Fibroblast of upper back skin (primary cell): ENCODE results near the gene INPP4B.

Experiments
- DNase-seq: peaks from one replicate; pipeline ENCODE4 v3.0.0-alpha.2; 2013

The INPP4B gene

DNA sequence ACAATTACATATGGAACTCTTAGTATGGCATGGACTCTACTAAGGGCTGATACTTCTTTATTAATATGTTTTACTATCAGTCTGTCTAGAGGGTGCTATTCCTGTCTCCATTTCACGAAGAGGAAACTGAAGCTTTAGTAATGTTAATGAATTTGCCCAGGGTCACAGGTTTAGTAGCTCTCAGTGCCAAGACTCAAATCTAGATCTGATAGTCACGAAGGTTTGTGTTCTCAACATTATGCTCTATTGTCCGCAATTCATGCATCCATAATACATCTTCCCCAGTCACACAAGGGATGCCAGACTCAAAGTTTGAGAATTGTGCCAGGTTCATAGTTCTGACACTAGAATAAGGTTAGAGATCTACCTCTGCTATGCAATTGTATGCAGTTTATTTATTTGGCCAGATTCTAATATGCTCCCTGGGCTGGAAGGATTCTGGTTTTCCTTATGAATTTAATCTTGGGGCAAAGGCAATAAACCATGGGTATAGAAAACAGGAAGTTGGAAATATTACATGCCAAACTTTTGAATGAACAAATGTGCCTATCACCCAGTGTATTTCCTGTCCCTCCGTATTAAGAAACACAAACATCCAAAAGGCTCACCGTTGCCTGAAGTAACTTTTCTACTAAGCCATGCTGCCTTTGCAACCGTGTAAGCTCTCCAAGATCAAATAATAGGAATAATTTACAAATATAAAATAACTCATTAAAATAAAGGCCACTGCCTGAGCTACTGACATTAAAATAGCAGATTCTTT, 478.5 kb downstream of the INPP4B start:
- DNase-seq, result no peak

DNA sequence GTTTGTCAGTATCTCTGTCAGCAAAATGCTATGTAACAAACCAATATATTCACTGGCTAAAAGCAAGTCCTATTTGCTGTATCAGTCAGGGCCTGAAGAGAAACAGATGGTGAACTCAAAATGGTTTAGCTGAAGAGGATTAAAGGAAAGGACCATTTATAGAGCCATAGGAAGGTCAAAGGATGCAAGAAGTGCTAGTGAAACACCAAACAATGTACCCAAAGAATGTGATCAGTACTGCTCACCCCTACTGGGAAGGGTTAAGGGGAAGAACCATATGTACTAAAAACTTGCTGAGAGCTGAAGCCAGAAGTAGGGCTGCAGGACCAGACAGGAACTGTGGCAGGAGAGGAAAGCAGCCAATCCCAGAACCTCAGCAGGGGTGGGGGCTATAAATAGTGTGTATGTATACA, 479.3 kb downstream of the INPP4B start:
- no peak for DNase-seq

DNA sequence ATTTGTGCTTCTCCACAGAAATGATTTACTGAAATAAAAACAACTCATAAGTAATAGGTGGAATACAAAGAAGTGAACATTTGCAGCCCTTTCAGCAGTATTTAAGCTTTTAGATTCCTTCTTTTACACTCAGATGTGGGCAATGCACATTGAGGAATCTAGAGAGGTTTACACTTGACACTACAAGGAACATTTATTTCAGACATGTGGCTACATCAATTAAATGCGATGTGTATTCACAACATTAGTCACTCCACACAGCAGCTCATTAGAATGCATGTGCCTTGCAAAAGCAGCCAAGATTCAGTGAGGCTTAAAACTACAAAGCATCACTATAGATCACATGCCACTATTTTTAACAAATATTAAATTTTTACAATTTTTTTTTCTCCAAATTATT, 480.7 kb downstream of the INPP4B start:
- DNase-seq, result peak; percentile 44

DNA sequence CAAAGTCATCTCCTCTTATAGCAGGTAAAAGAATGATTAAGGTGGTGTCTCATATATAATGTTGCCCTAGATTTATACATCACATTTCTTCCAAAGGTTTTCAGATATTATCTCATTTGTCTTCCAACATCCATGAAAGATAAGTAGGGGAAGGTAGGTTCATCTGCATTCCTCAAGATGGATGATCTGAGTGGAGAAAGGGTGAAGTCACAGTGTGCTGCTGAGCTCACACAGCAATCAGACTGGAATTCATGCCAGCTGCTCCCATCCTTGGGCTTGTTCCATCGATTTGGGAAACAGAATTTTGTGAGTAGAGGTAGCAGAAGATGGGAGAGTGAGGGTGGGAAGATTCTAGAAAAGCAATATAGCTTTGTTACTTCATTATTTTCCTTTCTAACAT, 482.4 kb downstream of the INPP4B start:
- DNase-seq, result no peak

DNA sequence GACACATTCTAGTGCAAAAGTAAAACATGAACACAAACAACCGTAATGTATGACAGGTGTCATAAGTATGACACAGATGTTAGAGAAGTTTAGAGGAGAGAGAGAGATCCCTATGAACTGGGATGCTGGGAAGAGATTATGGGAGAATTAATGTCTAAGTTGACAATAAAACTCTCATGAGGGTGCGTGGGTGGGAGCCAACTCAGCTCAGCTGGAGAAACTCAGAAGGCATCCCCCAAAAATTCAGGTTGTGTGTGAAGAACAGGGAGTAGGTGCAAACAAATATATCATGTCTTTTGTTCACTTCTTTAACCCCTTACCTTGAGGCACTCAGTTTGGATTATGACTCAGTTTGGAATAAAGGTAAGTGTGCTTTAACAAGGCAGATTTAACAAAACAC, 484.1 kb downstream of the INPP4B start:
- DNase-seq, result no peak

DNA sequence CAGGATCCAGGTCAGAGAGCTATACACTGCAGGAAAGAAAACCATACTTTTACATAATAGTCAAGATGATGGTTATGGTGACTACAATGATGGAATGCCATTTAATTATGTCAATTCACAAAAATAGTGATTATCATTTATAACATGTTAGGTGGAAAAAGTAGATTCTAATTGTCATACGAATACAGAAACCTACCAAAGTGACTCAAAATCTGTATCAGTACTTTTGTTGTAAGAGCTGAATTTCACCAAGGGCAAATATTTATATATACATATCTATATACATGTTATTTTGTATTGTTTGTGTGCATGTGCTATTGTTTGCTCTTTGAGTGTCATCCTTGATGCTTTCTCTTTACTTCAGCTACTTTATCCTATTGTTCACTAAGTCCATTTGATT, 485.4 kb downstream of the INPP4B start:
- no peak for DNase-seq

DNA sequence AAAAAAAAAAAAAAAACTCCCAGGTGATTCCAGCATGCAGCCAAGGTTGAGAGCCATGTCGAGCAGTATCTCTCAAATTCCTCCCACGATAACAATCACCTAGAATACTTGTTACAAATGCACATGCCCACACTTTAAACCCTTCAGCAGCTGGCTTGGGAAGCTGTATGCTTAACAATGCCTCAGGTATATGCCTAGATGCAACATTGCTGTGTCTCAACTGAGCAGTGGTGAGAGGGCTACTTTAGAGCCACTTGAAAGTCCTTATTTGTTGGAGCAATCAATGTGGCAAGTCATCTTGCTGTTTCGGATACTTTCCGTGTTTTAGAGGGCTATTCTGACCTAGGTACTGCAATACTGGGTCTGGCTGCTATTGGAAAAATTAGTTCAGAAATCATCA, 487.4 kb downstream of the INPP4B start:
- DNase-seq, result no peak

DNA sequence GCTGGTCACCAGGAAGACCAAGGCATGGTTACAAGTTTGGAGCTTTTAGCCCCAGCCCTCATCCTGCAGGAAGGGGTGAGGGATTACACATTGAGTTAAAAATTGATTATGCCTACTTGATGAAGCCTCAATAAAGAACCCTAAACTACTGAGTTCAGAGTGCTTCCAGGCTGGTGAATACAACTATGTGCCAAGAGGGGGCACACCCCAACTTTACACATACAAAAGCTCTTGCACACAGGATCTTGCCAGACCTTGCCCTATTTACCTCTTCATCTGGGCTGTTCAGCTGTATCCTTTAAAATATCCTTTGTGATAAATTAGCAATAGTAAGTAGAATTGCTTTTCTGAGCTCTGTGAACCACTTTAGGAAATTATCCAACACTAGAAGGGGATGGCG, 489.3 kb downstream of the INPP4B start:
- DNase-seq, result no peak

DNA sequence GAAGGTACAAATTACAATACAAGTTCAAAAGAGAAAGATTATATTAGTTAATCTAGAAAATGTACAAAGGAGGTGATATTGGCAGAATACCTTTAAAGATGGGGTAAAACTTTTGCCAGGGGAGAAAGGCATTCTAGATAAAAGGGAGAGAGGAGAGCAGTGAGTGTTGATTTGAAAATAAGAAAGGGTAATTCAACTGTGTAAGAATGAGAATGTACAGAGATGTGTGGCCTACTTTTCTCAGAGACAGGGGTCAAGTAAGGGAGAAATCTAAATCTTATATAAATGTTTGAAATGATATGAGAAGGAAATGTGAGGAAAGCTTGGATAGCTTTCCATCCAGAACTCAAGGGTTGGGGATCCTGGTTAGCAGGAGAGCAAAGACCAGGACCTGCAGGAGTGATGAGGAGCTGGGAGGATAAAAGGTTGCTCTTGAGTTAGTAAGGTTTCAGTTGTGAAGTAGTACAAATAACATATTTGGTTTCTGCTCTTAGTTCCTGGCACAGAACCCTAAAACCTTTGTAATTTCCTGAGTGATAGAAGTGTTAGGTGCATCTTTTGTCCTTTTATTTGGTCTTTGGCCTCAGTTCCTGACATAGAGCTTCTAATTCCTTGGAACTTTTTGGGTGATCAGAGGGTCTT, 489.9 kb downstream of the INPP4B start:
- no peak for DNase-seq

DNA sequence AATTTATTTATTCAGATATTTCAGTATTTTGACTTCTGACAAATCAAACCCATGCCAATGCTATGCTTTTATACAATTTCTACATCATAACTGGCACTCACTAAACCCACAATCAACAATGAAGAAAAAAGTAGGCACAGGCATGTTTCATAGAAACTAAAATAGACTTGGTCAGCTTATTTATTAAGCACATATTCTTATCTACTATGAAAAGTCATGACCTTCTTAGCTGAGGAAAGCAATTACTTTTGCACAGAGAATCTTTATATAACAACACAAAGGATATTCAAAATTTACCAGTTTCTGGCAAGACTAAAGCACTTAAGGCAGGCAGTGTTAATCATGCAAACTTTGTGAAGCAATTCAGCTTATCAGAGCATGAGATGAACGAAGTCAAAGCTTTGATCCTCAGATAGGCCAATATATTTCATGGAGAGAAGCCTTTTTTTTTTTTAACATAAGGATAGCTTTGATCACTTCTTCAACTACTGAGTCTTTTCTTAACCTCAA, 490.6 kb downstream of the INPP4B start:
- no peak for DNase-seq

DNA sequence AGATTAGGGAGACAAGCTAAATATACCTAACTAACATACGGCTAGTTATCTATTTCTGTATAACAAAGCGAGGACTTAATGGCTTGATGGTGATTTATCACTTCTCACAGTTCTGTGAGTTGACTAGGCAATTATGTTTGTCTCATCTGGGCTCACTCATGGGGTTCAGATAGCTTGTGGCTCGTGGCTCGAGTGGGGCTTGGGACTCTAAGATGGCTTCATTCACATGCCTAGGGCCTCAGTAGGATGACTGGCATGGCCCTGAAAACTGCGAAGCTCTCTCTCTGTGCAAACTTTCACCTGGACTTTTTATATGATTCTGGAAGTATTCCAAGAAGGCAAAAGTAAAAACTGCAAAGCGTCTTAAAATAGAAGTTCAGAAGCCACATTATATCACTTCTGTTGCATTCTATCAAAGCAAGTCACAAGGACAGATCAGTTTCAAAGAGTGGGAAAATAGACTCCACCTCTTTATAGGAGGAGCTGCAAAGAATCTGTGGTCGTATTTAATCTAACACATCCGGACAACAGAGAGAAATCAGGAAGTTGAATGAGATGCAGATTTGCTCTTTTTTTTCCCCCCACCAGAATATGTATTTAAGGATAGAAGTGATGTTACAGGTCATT, 491.2 kb downstream of the INPP4B start:
- DNase-seq, result no peak

DNA sequence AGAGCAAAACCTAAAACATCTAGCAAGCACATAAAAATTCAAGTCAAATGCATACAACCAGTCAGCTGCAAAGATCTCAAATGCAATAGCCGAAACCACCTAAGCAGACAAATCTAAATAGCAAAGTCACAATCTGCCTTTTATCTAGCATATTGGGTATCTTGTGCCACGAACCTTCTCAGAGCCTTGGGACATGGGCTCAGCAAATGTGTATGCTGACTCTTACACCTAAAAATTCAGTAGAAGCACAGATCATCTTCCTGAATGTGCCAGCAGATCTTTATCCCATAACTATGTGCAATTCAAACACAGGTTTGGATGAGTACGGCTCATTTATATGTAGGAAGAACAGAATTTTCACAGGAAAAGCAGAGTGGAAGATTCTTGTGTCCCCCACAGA, 492.1 kb downstream of the INPP4B start:
- no peak for DNase-seq

DNA sequence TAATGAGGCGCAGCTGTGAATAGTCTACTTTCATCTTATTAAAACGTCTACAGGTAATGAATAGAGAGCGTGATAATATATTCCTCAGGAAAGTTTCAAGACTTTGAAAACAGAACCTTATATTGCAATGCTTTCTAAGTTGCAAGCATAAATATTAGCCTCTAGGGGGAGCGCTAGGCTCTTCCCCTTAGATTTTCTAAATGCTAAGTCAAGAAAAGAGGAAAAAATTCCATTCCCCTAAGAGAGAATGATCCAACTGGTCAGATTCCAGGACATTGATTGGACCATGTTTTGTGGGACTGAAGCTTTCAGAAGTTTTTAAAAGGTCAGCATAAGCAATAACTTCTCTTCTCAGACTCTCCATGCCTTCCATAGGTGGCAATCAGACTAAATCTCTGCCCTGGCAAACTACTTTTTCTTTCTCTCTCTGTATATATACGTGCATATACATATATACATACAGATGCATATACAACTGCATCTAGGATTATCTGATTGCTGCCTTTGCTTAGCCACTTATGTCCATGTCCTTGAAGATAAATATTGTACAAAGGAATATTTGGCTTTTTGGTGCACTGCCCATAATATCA, 492.9 kb downstream of the INPP4B start:
- peak; percentile 82 for DNase-seq

DNA sequence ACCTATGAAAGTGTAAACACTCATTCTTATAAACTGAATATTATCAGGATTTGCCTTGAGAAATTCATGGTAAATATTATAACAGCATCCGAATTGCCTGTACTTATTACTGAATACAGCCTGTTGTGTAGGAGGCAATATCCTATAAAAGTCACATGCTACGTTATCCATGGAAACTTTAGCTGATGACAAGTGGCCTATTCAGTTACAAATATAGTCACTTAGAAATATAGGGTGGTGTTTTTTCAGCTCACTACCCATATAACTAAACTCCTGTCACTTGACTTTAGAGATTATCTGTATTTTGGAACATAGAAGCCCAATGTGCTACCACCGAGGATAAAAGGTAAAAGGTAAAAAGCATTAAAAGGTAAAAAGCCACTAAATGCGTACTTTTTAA, 493.4 kb downstream of the INPP4B start:
- DNase-seq, result no peak

DNA sequence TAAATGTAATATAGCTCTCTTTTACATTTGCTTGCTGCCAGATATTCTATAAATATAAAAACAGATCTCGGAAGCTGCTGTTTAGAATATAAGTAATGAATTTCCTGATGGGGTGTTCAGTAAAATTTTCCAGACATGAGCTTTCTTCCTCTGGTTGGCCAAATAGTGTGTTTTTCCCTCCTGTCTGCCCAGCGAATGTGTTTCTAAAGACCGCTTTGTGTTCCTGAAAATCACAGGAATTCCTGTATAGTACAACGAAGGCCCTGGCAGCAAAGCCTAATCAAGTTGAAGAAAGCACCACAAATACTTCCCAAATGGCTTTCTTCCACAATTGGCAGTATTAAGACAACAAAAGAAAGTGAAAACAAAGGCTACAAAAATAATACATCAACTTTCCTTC, 494.1 kb downstream of the INPP4B start:
- no peak for DNase-seq

DNA sequence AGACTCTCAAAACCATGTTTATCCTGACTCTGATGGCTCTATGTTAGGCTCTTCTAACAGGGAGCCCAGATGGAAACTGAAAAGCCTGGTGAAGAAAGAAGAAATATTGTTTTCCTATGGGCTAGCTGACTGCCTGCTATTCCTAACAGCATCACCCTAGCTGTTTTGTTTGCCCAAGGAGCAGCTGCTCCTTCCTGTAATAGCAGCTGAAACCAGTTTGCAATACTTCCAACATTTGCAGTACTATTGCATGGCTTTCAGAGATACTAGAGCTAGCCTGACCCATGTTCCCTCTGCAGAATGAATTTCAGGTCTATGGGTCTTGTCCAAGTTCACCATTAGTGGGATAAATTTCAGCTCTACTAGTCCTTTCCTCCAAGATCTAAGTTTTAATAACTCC, 495.2 kb downstream of the INPP4B start:
- no peak for DNase-seq

DNA sequence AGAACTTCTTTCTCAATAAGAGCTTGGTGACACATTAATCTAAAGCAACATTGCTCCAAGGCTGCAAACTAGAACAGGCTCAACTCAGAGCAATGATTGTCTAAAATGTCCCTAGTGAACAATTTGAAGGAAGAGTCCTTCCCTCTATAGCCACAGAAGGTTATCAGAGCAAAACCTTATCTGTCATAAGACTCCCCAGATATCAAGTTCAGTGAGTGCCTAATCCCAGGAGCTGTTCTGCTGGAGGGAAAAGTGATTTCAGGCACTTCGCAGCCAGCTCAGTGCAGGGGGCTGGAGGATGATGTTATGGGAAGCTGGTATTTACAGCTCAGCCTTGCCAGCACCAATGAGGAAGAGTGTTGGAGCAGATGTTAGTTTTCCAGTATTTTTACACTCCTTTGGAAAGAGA, 497.5 kb downstream of the INPP4B start:
- DNase-seq, result no peak

DNA sequence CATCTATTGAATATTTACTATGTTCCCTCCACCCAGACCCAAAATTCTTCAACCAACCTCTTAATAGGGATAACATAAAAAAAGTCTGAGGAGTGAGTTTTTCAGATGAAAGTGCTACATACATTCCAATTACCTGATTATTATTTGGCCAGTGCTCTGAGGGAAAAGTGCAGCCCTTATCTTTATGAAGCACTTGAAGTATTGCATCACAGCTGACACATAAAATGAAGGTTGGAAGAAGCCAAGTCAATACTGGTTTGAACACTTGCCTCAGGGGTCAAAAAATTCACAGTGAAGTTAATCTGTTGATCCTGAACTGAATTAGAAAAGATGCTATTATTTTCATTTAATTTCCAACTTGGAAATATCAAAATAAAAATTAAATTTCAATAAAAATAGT, 498.9 kb downstream of the INPP4B start:
- no peak for DNase-seq

DNA sequence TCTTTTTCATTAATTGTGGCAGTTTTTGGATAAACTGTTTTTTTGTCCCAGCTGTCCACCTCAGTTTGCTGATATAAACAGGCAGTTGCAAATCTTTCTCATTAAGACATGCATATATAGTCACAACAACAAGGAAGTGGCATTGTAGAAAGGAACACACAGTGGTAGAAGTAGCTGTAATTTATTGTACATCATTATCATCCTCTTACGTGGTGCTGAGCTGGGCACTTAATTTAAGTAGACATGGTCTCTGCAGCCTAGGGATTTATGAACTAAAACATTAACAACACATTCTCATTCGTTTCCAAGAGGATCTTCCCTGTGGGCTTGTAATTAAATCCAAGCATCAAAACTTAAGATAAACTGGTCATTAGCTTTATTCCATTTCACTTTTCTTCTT, 500.2 kb downstream of the INPP4B start:
- no peak for DNase-seq

DNA sequence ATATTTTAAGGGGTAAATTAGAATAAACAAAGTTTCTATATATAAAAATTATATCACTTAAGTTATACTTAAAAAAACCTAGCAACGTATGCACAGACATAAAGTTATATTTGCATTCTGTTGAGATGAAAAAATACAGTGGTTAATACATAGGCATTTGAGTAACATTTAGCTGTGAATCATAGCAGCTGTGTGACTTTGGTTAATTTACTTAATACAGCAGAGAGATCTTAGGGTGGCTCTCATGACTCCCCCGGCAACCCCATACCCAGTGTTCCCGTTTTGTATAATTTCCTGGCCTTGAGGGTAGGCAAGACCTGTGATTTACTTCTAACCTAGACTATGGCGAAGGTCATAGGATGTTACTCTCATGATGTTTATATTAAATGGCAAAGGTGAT, 504.8 kb downstream of the INPP4B start:
- DNase-seq, result no peak

DNA sequence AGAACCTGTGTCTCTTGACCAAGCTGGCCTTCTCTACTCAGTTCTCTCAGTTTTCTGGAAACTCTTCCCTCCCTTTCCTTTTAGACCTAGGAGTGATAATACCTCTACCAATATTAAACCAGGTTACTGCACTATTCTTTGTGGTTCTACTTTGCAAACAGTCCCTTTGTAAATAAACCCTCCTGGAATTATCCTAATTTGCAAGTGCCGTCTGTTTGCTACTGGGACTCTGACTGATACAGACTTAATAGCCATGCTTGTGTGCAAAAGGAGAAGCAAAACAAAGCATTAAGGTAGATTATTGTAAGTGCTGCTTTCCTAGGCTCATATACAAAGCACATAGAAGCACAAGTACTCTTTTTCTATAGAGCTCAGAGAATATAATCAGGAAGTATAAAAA, 507.0 kb downstream of the INPP4B start:
- DNase-seq, result no peak

DNA sequence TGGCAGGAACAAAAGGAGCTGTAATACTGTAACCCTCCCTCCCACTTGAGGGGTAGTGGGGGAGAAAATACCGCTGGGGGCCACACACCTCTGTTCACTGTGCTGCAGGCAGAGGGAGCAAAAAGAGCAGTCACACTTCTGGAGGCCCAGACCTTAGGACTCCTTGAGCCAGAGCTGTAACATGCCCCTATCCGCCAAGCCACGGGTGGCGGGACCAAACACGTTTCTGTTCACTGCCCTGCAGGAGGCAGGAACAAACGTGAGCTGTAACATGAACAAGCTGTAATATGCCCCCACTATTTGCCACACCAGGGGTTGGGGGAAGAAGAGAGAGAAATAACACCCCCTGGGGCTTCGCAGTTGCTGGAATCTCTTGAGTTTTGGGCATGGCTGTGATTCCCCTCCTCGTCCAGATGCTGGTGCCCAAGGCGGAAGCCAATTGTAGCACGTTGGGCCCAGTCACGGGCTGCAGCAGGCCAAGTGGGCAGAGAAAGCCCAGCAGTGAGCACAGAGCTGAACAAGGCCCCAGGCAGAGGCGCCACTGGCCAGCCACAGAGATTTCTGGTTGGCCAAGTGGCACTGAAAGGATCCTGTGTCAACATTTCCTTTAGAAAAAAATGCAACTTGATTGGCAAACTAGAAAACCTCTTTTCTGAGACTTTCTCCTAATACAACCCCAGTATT, 509.7 kb downstream of the INPP4B start:
- no peak for DNase-seq

DNA sequence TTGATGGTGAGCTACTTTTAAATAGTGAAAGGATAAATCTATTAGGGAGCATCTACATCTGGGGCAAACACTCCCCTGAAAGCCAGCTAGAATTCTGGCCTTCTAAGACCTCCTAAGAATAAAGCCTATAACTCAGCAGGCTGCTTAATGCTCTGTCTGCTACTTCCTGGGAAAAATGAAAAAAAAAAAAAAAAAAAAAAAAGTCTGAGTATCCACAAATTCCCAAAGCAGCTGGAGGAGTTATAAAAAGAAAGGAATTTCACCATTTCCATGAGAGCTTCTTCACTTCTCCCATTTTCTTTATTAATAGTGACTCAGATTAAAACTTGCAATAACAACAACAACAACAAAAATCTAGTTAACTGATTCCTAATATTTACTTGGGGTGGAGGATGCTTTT, 511.2 kb downstream of the INPP4B start:
- DNase-seq, result no peak
